ENCODE data around the gene PCSK1.
"Not testable (repeated sequence)": the region's sequence is repeated elsewhere in the genome, so short reads cannot be mapped to it uniquely, and the experiment has no call there.

The PCSK1 gene

DNA sequence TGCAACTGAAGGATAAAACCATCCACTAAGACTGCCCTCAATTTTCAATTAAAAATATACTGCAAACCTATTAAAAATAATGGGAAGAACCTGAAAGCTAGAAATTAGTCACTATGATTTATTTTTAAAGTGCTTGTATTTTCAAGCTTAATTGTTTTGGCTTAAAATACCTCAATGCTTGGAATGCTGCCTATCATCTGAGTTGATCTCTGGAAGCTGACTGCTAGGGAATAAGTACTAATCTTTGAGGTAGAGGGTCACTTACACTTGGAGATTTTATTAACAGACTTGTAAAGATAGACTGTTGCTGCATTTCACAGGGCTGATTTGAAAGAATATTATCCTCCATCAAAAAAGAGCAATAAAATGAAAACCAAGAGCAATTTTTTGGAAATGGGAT is 6.2 kb downstream of the PCSK1 start:
- no peak for DNase-seq (ENCODE audit: low spot score)

DNA sequence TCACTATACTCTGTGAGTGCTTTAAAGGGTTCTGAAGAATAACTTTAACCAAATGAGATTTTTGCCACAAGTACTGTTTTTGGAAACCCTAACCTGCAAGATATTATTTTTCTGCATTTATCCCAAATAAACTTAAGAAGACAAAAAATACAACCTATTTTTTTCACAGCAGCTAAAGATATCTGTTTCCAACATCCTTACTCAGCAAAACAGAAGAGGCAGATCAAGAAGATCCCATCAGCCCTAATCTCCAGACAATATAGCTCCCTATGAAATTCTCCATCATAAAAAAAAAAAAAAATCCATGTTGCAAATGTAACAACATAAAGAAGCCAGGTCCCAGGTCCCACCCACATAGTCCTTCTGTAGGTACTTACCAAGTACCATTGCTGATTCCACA is 7.6 kb downstream of the PCSK1 start:
- no peak for DNase-seq (ENCODE audit: low spot score)

DNA sequence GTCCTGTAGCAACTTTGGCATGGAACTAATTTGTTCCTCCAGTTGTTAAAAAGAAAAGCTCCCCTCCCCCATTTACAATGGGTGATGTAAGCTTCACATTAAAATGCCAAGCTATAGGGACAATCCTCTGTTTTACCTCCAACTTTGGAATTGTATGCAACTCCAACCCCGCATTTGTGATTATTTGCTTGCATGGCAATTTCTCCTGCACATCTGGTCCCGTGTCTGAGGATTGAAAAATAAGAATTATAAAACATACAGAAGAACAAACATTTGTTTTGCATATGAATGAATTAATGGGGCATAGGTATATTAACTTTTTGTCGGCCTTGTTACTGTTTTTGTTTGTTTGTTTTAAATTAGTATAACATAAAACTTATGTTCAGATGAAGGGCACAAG is 17.2 kb downstream of the PCSK1 start:
- DNase-seq (ENCODE audit: low spot score), result no peak

DNA sequence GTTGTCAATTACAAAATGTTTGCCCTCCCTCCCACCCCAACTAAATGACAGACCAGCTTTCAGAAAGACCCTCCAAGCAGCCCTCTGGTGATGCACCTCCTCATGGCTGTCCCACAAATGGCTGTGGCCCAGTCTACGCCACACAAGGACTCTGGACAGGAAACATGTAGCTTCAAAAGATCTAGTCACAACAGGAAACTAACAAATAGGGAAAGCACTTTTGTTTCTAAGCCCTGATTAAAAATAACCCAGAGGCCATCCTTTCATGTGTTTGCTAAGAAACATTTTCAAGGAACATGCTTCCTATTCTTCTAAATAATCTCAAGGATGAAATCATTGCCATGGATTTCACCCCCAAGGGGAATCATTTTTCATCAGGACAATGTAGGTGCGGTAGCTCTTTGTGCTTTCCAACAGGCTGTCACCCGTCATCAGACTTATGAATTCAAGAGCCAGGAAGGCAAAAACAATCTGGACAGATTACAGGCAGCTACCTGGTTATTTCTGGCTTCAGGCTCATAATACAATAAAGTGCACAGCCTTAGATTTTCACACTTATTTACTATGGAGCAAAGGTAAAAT is 20.1 kb downstream of the PCSK1 start:
- no peak for DNase-seq (ENCODE audit: low spot score)

DNA sequence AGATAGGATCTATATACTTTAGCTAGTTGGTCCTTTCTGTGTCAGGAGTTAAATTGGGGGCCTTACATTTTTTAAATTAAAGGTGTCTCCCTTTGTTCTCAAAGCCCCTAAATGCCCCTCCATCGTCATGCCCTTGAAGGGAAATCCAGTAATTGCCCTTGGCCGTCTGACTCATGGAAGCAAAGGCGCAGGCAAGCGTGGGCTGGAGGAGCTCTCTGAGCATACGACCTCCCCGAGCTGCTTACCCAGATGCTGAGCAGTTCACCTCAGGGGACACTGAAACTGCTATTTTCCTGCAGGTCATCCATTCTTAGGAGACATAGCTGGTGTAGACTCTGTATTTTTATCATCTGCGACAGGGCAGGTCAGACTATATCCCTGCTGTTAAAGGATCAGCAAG is 23.0 kb downstream of the PCSK1 start:
- no peak for DNase-seq (ENCODE audit: low spot score)

DNA sequence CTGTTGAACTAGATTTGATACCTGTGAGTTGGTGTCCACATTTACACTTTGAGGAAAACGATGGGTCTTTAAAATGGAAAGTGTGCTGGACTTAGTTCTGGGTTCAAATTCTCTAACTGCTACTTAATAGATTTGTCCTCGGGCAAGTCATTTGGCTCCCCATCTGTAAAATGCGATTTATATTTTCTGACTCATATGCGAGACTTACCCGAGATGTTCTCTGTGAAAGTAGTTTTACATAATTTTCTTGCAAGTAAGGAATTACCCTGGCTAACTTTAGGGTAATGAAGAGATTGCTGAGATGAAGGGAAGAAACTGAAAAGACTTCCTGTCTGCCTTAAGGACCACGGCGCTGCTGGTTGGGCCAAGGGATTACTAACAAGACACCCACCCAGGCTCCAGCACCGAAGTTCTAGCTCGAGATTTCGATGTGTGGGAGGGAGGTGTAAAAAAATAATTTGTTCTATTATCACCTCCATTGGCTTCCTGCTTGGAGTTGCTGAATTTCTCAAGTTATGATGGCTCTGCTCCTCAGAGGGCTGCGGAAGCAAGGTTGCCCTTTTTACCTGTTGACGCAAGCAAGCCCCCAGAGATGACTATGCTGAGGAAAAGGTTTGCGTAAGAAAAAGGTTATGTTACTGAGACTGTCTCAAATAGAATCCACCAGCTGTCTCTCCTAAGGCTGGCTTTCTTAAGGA is 24.1 kb downstream of the PCSK1 start:
- no peak for DNase-seq (ENCODE audit: low spot score)

DNA sequence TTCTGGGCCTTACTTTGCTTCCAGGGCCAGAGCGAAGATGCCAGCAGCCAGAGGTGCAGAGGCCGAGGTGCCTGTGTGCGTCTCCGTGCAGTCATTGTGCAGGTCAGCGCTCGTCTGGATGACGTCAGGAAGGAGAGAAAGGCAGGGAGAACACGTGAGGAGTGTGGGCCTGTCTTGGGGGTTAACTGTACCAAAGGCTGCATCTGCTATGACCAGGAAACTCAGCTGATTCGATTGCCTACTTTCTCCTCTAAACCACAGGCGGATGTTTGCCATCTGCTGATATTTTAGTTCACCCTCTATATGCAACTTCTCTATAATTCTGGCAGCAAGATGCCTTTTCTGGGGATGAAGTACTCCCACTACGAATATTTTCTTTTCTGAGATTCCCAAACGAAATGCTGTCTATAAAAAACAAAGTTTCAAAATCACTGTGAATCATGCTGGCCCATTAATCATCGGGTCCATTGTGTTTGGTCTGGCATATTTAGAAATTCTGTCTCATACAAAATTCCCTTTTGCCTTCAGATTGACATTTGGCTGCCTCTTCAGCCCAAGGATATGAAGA is 24.8 kb downstream of the PCSK1 start:
- DNase-seq (ENCODE audit: low spot score), result peak; percentile 70

GRCh38 chr5:96407436-96407835 is 25.6 kb downstream of the PCSK1 start:
- no peak for DNase-seq (ENCODE audit: low spot score)

DNA sequence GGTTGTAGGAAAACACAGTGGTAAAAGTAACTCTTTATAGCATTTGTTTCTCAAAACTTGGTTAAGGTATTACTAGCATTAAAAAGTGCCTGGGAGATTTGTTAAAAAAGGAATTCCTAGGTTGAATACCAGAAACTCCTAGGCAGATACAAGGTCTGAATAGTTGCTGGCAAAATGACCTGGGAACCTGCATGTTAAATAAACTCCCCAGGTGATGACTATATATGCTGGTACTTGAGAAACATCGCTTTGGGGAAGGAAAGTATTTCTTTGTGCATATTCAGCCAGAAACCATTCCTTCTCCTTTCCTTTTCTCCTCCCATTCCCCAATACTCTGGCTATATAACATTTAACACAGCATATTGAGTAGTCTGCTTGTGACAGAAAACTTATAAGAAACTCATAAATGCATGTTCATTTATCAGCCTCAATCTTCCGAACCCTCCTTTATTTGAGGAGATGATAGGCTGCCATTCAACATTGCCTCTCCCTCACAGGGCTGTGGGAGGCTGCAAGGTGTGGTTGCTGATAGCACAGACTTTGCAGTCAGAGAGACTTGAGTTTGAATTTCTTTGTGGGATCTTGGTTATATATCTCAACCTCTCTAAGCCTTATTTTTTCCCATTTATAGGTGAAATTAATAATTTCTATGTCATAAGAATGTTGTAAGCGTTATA is 28.7 kb downstream of the PCSK1 start:
- no peak for DNase-seq (ENCODE audit: low spot score)

DNA sequence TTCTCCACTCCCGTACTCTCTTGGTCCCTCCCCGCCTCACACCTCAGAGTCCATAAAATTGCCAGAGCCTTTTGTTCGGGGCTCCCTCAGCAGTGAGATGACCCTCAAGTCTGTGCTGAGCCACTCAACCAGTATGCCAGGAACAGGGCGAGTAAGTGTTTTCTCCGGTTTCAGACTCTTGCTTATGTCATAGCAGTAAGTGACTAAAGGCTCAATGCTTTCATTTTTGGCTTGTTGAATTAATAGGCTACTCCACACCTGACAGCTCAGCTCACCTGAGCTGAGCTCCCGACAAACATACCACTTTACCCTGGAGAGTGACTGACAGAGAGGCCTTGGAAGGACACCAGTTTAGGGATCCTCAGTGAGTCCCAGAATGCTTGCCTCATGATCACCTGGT is 30.5 kb downstream of the PCSK1 start:
- no peak for DNase-seq (ENCODE audit: low spot score)

- DNase-seq (ENCODE audit: low spot score), result no peak
Measured at GRCh38 chr5:96396878-96397277, 36.2 kb downstream of the PCSK1 start.

GRCh38 chr5:96395295-96395694 is 37.8 kb downstream of the PCSK1 start:
- DNase-seq (ENCODE audit: low spot score), result not testable (repeated sequence)

DNA sequence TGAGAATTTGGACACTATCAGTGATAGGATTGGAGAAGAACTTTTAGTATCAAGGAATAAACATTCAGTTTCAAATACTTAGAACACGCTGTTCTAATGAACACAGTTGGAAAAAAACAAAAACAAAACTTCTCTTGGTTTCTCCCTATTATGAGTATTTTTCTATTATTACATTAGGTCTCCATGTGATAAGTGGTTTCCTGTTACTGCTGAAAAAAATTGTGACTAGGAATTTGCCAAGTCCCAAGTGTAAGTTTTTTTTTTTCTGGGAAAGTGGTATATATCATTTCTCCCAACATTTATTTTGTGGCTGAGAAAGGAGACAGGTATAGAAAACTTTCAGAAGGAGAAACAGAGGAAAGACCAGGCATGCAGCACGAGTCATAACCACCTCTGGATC is 41.1 kb downstream of the PCSK1 start:
- no peak for DNase-seq (ENCODE audit: low spot score)

GRCh38 chr5:96388176-96388575 is 44.9 kb downstream of the PCSK1 start:
- DNase-seq (ENCODE audit: low spot score), result no peak

DNA sequence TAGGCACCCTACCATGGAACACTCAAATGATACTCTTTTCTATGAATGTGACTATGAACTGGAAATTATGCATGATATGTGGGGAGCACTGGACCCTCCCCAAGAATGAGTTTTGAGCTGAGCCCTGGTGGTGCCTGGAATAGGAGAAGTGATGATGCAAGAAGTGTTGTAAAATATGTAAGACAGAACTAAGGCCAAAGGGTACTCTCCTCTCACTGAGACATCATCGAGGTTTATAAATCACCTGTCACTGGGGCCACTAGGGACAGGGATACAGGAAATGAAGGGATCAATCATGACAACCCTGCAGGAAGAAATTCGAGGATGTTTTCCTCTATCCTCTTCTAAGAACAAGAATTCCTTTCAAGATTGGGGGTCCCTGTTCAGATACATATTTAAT is 45.4 kb downstream of the PCSK1 start:
- no peak for DNase-seq (ENCODE audit: low spot score)

GRCh38 chr5:96385538-96385937 is 47.5 kb downstream of the PCSK1 start:
- DNase-seq (ENCODE audit: low spot score), result no peak

GRCh38 chr5:96384353-96384752 is 48.7 kb downstream of the PCSK1 start:
- peak; percentile 86 for DNase-seq (ENCODE audit: low spot score)

GRCh38 chr5:96381526-96381925 is 51.5 kb downstream of the PCSK1 start:
- DNase-seq (ENCODE audit: low spot score), result no peak

- no peak for DNase-seq (ENCODE audit: low spot score)
Measured at GRCh38 chr5:96379896-96380295, 53.2 kb downstream of the PCSK1 start.

GRCh38 chr5:96377597-96377996 is 55.5 kb downstream of the PCSK1 start:
- DNase-seq (ENCODE audit: low spot score), result no peak

- no peak for DNase-seq (ENCODE audit: low spot score)
Measured at GRCh38 chr5:96377167-96377566, 55.9 kb downstream of the PCSK1 start.

- DNase-seq (ENCODE audit: low spot score), result no peak
Measured at GRCh38 chr5:96374653-96375052, 58.4 kb downstream of the PCSK1 start.

GRCh38 chr5:96373381-96373733 is 59.7 kb downstream of the PCSK1 start:
- DNase-seq (ENCODE audit: low spot score), result no peak

Measured in AG20443 (cell line).